Activated CD4-positive, CD25-positive, alpha-beta regulatory T cell treated with anti-CD3 and anti-CD28 coated beads, Interleukin-2, amount 50 U/mL, for 16 hours (primary cell): ENCODE results near the gene PLEKHG5.
A peak's percentile ranks its signal among the peaks of the same experiment; 100 is the strongest.
"Not testable (repeated sequence)": the region's sequence is repeated elsewhere in the genome, so short reads cannot be mapped to it uniquely, and the experiment has no call there.

Source experiments
- DNase-seq: peaks from one replicate; pipeline ENCODE4 v3.0.0-alpha.2; 2020; ENCODE audit warnings: low read depth, low spot score

The PLEKHG5 gene

DNA sequence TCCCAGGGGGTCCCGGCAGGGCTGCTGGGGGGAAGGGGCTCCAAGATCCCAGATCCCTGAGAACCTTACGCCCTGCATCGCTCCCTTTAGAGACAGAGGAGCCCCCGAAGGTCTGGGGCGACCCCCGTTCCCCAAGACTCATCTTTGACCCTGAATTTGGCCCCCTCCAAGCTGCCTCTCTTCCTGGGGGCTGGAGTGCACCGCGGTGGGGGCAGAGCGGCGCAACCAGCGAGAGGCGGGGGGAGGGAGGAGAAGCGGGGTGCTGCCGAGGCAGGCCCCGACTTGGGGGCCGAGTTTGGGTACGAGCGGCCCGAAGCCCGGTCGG lies 5.4 kb upstream of the PLEKHG5 start:
- DNase-seq, result no peak

DNA sequence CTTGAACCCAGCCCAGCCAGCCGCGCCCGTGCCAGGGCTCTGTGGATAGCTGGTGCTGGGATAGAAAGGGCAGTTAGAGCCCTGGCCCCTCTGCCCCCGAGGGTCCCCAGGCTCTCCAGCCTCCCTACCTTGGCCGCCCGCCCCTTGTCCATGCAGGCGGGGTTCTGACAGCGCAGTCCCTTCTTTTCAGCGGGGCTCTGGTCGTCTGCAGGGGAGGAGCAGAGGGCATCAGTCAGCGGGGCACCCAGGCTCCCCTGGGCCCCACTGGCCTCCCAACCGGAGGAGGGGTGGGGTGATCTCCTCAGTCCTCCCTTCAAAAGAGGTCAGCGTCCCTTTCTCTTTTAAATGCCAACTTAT lies 4.9 kb upstream of the PLEKHG5 start:
- DNase-seq, result no peak

DNA sequence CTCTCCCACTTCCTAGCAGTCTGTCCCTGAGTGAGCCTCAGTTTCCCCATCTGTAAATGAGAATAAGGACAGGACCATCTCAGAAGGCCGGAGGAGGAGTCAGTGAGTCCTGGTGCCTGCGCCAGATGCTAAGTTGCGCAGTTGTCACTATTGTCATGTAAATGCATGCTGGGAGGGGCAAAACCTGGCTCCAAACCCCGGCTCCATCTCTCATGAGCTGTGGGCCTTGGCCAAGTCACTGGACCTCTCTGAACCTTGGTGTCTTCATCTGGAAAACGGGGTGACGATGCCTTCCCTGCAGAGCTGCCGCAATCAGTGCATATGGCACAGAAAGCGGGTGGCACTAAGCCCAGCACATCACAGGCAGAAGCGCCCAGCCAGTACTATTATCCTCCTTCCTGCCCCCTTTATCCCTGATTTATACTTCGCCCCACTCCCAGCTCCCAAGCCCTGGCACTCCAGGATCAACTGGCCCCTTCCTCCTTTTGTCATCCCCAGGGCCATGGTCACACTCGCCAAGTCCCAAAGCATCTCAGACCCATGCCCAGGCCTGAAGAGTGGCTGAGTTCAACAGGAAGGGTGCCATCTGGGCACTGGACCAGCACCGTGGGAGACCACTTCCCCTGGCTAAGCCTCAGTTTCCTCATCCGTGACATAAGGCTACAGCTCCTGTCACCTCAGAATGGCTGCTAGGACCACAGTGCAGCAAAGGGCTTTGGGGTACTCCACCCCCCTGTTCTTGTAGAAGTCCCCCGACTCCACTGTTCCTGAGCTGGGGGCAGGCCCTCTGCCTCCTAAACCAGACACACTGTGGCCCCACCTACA lies 4.3 kb upstream of the PLEKHG5 start:
- DNase-seq, result no peak

DNA sequence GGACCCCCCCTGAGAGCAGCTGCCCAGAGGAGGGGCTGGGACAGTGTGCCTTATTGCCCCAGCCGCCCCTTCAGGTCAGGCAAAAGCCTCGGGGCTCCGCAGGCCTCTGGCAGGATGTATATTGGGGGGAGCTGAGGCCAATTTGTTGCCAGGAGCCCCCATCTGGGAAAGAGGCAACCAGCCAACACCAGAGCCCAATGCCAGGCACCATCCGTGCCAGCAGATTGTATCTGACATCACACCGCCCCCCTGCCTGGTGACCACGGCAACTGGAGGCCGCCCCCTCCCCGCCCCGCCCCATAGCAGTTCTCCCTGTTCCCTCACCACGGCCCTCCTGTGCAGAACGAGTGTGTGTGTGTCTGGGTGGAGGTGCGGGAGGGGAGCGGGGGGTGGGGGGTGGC lies 3.6 kb upstream of the PLEKHG5 start:
- DNase-seq, result no peak

DNA sequence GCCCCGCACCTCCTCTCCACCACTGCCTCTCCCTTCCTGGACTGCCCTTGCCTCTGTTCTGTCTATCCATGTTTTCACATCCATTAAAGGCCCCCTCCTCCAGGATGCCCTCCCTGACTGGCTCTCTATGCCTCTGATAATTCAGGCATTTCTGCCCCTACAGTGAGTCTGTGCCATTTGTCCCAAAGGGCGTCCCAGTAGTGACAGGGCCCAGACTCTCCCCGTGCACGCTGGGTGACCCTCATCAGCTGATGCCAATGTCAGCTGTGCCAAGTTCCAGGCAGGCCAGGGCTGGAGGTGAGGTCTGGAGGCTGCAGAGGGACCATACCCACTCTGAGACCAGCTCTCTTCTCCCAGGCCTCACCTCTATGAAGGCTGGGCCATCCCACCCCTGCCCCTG lies 3.2 kb upstream of the PLEKHG5 start:
- DNase-seq, result no peak

DNA sequence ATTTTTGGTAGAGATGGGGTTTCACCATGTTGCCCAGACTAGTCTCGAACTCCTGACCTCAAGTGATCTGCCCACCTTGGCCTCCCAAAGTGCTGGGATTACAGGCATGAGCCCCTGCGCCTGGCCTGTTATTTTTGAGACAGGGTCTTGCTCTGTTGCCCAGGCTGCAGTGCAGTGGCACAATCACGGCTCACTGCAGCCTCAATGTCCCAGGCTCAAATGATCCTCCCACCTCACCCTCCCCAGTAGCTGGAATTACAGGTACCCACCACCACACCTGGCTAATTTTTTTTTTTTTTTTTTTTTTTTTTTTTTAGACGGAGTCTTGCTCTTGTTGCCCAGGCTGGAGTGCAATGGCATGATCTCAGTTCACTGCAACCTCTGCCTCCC lies 2.4 kb upstream of the PLEKHG5 start:
- not testable (repeated sequence) for DNase-seq

DNA sequence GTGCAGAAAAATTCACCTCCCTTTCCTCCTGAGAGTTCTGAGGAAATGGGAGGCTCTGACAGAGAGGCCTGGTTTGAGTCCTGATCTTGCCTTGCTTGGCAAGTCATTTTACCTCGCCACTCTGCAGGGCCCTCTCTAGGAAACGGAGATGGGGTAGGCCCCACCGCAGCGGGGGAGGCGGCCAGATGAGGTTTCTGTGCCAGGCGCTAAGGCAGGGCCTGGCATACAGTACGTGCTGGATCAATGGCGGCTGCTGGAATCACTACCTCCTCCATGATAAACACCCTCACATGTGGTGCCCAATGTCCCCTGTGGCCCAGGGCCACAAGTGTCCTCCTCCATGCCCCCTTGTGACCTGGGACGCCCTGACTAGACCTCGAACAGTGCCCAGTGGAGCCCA lies 499 bp upstream of the PLEKHG5 start:
- DNase-seq, result no peak

DNA sequence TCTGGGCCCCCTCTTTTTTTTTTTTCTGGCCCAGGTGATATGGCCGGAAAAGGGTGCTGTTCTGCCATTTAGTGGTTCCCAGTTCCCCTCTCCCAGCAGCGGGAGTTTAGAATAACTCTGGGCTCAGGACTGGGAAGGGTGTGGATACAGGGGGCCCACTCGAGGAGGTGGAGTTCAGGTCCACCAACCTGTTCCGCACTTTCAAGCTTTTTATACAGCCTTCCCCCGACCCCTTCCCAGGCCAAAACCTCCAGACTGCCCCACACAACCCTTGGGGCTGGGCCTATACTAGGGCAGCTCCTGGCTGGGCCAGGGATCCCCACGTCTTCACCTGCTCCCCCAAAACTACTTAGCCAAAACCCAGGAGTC lies 402 bp downstream of the PLEKHG5 start:
- DNase-seq, result no peak

DNA sequence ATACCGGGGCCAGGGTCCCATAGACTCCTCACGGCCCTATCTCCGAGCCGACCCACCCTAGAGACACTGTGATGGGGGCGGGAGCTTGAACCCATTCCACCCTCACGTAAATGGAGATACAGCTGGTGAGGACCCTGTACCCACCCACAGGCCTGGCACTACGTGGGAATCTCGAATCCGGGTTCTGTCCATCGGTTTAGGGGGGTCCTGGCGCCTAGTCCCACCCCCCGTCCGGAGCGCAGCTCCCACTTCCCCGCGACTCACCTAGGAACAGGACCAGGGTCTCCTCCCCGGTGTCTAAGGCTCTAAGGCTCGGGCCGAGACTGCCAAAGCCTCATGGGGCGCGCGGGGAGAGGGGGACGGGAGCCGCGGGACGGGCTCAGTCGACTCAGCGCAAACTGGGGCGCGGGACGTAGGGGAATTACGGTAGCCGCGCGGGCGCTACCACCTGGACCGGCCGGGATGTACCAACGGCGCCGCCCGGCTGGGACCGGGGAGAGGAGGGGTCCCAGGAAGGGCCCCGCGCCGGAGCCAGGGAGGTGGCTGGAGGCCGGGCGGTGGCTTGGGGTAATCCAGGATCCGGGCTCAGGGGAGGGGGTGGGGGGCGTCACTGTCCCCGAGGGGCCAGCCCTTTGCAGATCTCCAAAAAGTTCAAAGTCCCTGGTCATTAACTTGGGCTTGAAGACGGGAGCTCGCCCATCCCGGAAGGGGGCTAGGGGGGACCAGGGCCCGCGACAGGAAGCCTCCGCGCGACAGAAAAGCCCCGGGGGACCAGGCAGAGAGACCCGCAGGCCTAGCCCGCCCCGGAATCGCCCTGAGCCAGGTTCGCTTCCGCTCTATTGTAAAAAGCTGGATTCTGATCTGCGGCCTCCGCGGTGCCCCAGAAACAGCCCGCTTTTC lies 1.0 kb downstream of the PLEKHG5 start:
- no peak for DNase-seq

DNA sequence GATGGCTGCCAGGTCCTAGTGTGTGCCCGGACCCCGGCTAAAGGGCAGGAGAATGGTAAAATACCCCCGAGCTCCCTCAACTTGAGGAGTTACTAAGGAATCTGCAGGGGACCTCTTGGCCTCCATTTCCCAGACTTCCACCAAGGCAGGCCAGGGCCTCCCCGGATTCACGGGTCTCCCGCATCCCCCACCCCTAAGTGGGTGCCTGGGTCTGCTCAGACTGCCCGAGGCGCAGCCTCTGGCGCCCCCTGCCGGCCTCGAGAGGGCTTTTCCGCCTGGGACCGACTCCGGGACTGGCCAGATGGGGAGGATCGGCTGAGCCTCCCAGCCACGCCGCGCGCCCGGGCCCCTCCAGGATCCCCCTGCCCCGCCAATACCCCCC lies 1.7 kb downstream of the PLEKHG5 start:
- DNase-seq, result peak; percentile 56

DNA sequence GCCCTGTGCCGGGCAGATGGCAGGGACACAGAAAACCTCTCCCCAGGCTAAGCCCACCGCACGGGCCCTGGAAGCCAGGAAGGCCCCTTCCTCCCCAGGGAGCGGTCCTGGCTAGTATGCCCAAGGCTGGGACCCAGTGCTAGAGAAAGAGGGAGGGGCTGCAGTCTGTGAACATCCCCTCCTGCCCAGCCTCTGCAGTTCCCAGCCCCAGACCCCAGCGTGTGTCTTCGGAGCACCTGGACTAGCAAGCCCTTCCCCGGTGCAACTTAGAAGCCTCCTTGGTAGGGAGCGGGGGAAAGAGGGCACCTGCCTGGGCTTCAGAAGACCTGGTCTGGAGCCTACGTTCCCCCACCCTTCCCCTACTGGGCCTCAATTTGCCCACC lies 2.1 kb downstream of the PLEKHG5 start:
- no peak for DNase-seq

DNA sequence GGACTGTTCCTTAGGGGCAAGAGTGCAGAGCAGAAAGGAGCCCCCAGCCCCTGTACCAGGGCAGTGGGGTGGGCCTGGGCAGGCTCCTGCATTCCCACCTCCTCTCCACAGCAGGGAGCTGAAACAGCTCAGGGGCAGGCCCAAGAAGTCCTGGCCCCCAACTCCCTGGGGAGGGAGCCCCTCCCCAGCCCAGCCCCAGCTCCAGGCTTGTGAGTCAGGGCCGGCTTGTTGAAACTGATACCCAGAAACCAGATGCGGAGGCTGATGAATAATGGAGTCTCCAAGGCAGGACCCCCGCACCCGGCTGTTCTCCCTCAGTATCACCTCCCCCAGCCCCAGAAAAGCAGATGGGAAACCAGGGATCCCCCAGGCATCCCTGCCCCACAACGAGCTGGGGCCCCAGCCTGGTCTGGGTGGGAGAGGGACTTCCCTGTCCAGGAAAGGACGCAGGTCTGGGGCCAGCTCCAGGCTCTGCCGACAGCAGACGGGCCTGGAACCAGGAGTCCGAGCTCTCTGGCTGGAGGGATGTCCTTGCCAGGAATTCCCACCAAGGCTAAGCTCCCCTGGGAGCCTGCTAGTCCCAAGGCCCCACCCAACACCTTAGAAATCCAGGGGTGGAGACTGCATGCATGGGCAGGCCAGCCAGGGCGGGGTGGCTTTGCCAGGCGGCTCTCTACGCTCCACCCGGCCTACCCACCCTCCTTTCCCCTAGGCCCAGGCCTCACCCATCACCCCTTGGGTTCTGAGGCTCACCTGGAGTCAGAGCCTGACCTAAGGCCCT lies 2.7 kb downstream of the PLEKHG5 start:
- DNase-seq, result no peak

DNA sequence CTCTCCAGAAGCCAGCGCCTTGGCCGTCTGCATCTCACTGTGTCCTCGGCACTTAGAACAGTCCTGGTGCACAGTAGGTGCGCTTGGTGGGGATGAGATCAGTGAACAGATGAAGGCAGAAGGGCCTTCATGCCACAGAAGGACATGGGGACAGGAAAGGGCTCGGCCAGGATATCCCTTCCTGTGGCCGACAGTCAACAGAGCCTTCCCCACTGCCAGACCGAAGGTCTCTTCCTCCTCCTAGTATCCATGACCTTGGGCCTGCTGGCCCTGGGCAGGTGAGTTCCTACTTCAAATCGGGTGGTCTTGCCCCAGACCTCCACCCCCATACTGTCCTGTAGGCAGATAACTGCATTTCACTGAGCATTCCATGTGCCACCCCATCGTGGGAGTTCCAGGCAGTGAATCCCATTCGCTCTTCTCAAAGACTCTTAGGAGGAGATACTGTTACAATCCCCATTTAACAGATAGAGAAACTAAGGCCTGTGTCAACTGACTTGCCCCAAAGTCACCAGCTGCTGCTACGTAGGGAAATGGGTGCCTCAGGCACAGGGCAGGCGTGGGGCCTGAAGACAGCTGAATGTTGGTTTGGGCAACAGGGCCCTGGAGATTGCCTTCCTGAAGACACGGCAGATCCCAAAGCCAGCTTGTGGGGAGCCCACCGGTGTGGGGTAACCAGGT lies 3.5 kb downstream of the PLEKHG5 start:
- no peak for DNase-seq

DNA sequence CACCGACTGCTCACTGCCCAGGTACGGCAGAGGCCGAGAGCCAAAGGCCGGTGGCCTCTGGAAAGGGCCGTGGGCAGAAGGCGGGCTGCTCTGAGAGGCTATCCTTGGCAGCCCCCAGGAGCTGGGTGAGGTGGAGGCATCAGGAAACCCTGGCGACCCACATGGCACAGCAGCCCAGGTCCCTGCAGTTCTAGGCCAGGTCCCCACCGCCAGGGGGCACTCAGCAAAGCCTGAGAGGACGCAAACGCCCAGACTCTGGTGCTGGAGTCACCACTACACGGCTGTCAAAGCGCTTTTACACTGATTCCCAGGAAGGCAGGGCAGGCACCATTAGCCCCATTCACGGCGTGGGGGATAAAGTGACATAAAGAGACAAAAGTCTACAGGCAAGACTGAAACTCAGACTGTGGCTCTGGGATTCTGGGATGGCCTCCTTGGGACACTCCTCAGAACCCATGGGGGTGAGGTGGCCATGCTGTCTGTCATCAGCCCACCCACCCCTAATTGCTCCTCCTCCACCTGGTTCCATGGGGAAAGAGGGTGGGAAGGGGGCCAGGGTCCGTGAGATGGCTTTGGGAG lies 4.9 kb downstream of the PLEKHG5 start:
- peak; percentile 76 for DNase-seq

DNA sequence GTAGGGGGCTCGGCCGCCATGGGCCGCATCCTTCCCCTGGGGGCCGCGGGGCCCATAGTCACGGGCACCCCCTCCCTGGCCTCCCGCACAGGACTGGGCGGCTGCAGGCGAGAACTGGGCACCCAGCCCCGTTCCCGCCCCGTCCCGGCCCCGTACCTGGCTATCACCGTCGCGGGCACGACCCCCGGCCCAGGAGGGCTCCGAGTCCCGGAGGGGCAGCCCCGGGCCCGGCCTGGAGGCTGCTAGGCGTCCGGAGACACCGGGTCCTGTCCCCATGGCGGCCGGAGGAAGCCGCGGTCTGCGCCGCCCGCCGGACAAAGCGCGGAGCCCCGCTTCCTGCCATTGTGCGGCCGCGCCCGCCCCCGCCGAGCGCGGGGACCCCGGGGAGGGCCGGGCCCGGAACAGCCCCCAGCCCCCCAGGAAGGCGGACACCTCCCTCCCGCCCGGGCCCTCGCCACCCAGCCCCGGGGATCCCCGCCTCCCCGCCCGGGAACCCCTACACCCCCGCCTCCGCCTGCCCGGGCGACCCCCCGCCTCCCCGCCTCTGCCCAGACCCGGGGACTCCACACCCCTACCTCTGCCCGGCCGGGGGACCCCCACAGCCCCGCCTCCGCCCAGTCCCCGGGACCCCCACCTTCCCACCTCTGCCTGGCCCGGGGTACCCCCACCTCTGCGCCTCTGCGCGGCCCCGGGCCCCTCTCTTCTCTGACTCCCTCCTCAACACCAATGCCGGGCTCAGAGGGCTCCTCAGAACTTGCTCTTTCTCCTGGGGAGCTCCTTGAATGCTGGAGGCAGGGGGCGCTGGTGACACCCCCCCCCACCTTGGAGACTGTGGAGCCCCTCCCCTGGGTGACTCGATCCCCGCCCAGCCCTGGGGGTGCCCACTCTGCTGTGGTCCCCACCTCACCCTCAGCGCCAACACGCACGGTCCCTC lies 6.0 kb downstream of the PLEKHG5 start:
- DNase-seq, result no peak

DNA sequence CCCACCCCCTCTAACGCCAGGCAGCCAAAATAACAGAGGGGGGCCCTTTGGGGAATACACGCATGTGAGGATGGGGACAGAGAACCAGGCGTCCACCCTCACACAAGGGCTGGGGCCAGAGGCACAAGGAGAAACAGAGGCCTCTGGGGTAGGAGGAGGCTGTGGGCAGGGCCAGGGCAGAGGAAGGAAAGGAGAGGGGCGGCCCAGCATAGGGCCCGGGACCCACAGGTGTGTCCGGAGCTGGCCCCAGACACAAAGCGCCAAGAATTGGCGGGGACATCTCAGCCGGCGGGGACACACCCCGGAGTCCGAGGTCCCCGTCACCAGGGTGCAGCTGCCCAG lies 6.7 kb downstream of the PLEKHG5 start:
- DNase-seq, result no peak

DNA sequence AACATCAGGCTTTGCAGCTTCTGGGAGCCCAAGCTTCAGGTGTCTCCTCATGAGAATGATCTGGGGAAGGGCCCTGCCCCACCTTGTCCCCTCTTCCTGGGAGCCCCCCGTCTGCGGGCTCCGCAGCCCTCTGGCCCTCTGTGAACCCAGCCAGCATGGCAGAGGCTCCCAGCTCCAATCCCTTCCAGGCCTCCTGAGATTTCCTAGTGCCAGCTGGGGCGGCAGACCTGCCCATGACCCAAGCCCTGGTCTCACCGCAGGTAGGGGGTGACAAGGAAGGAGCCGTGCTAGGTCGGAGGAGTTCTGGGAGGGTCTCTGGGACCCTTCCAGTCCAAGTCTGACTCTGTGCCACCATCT lies 7.7 kb downstream of the PLEKHG5 start:
- no peak for DNase-seq

DNA sequence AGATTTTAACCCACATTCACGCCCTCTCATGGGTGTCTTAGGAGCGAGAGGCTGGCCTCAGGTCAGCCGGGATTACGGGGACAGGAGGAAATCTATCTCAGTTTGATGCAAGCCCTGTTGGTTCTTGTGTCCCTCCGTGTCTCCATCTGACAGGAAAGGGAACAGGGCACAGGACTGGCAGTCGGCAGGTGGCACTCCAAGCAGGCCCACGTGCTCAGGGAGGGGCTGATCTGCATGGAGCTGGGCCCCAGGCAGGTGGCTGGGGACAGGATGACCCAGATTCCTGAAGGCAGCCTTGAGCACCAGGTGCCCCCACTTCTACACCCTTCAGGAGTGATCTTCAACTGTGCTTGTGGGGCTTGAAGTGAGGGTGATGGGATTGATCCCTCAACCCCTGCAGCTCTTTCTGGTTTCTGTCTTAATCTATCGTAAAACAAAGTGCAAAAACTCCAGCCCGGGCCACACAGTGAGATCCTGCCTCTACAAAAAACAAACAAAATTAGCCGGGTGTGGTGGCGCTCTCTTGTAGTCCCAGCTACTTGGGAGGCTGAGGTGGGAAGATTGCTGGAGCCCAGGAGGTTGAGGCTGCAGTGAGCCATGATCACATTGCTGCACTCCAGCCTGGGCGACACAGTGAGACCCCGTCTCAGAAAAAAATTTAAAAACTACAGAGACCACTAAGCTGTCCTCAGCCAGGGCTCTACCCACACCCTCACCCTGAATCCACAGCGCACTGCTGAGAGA lies 8.3 kb downstream of the PLEKHG5 start:
- DNase-seq, result no peak

DNA sequence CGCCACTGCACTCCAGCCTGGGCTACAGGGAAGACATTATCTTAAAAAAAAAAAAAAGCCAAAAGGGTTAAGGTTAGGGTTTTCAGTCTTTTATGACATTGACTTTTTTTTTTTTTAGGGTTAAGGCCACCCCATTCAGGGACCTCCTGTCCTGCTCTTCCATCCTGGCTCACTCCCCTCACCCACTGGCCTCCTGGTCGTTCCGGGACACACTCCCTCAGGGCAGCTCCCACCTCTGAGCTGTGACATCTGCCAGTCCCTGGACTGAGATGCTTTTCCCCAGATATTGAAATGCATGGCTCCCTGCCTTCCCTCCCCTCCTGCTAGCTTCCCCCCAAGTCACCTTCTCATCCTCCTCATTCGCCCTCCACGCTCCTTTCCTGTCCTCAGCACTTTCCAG lies 9.6 kb downstream of the PLEKHG5 start:
- no peak for DNase-seq
